ENCODE measurements around the gene MRPL3.

MRPL3 gene

GRCh38 chr3:131421957-131422498, 80.7 kb downstream of the MRPL3 start:
- DNase-seq (ENCODE audit: low read depth, low spot score), result no peak
- H3K27ac ChIP-seq, result no peak overlapping the region

- H3K27ac ChIP-seq, result no peak overlapping the region
- no peak for DNase-seq (ENCODE audit: low read depth, low spot score)
Measured at GRCh38 chr3:131421301-131421700, 81.5 kb downstream of the MRPL3 start.

- no peak for DNase-seq (ENCODE audit: low read depth, low spot score)
- no peak overlapping the region for H3K27ac ChIP-seq
Measured at GRCh38 chr3:131417751-131418150, 85.0 kb downstream of the MRPL3 start.
